ENCODE data around the gene RARB. TPM values are rescaled to one million over a fixed set of nuclear protein-coding genes. Genes with fewer than 3 reads are reported as not detected.

Gene RARB
- polyA plus RNA-seq, 1 donor (not counting 4 experiments of a cell fraction or from before 2014, with no cell fraction given) = 0.03 TPM

GRCh38 chr3:25380222-25380739 is 47.8 kb upstream of the RARB start:
- no peaks in the 10 kb centered on the region for H4K20me1 ChIP-seq (ENCODE audit: control insufficient read depth, extremely low read depth, insufficient read depth, low read length)
- TF ChIP-seq EZH2 (IDR thresholded peaks at IDR 0.05; ENCODE audit: low read length) (no peak), CTCF (optimal IDR thresholded peaks at IDR 0.05 in 1 of 3, IDR thresholded peaks at IDR 0.05 in 1 of 3, conservative IDR thresholded peaks at IDR 0.05 in 1 of 3; ENCODE audit: extremely low read depth in 1 of 3, insufficient read depth in 2 of 3, low read length in 3 of 3) (no peak)
- H3K27ac ChIP-seq (ENCODE audit: control insufficient read depth, insufficient read depth, low read length) = no peak overlapping the region
- no peaks in the 10 kb centered on the region for H3K79me2 ChIP-seq (ENCODE audit: control insufficient read depth, insufficient read depth, low read length)
- no peaks in the 10 kb centered on the region for H3K9me1 ChIP-seq (ENCODE audit: control insufficient read depth, extremely low read depth, insufficient read depth, low read length)
- H3K9ac ChIP-seq (ENCODE audit: control insufficient read depth, extremely low read depth, insufficient read depth, low read length) = no peak overlapping the region
- H3K4me2 ChIP-seq (ENCODE audit: control insufficient read depth, extremely low read depth, insufficient read depth, low read depth, low read length) = no peak overlapping the region
- H3K4me1 ChIP-seq (ENCODE audit: control insufficient read depth, extremely low read depth, insufficient read depth, low read length) = no peaks in the 10 kb centered on the region
- dilution Hi-C loops (cut with MboI; ENCODE audit: extremely low pct_ligation_motif_present, low sequenced_read_pairs) = no loop called here
- H3K9me3 ChIP-seq (ENCODE audit: control insufficient read depth, low read depth, low read length) = no peaks in the 10 kb centered on the region
- H3K4me3 ChIP-seq (ENCODE audit: control insufficient read depth in 2 of 3, extremely low read depth in 1 of 3, insufficient read depth in 2 of 3, low read depth in 1 of 3, low read length in 3 of 3) = no peak overlapping the region
- FAIRE-seq (no peak), DNase-seq (ENCODE audit: low read depth, low spot score) (no peak)
- no peaks in the 10 kb centered on the region for H3K36me3 ChIP-seq (ENCODE audit: control insufficient read depth in 2 of 2, extremely low read depth in 1 of 2, insufficient read depth in 2 of 2, low read length in 2 of 2)
- no peaks in the 10 kb centered on the region for H3K27me3 ChIP-seq (ENCODE audit: control insufficient read depth, extremely low read depth, insufficient read depth, low read length)
- H2AFZ ChIP-seq (ENCODE audit: control insufficient read depth, low read length) = no peak overlapping the region

GRCh38 chr3:25381083-25381482 is 47.0 kb upstream of the RARB start:
- H3K9me1 ChIP-seq (ENCODE audit: control insufficient read depth, extremely low read depth, insufficient read depth, low read length) = no peaks in the 10 kb centered on the region
- DNase-seq (ENCODE audit: low read depth, low spot score) = no peak
- no peaks in the 10 kb centered on the region for H3K36me3 ChIP-seq (ENCODE audit: control insufficient read depth in 2 of 2, extremely low read depth in 1 of 2, insufficient read depth in 2 of 2, low read length in 2 of 2)
- dilution Hi-C loops (cut with MboI; ENCODE audit: extremely low pct_ligation_motif_present, low sequenced_read_pairs) = no loop called here
- no peak overlapping the region for H3K9ac ChIP-seq (ENCODE audit: control insufficient read depth, extremely low read depth, insufficient read depth, low read length)
- FAIRE-seq = no peak
- no peaks in the 10 kb centered on the region for H3K4me1 ChIP-seq (ENCODE audit: control insufficient read depth, extremely low read depth, insufficient read depth, low read length)
- TF ChIP-seq CTCF (optimal IDR thresholded peaks at IDR 0.05 in 1 of 3, IDR thresholded peaks at IDR 0.05 in 1 of 3, conservative IDR thresholded peaks at IDR 0.05 in 1 of 3; ENCODE audit: extremely low read depth in 1 of 3, insufficient read depth in 2 of 3, low read length in 3 of 3) (no peak), EZH2 (IDR thresholded peaks at IDR 0.05; ENCODE audit: low read length) (no peak)
- H3K4me2 ChIP-seq (ENCODE audit: control insufficient read depth, extremely low read depth, insufficient read depth, low read depth, low read length) = no peak overlapping the region
- H3K27me3 ChIP-seq (ENCODE audit: control insufficient read depth, extremely low read depth, insufficient read depth, low read length) = no peaks in the 10 kb centered on the region
- H4K20me1 ChIP-seq (ENCODE audit: control insufficient read depth, extremely low read depth, insufficient read depth, low read length) = no peaks in the 10 kb centered on the region
- H3K4me3 ChIP-seq (ENCODE audit: control insufficient read depth in 2 of 3, extremely low read depth in 1 of 3, insufficient read depth in 2 of 3, low read depth in 1 of 3, low read length in 3 of 3) = no peak overlapping the region
- H3K27ac ChIP-seq (ENCODE audit: control insufficient read depth, insufficient read depth, low read length) = no peak overlapping the region
- H2AFZ ChIP-seq (ENCODE audit: control insufficient read depth, low read length) = no peak overlapping the region
- no peaks in the 10 kb centered on the region for H3K9me3 ChIP-seq (ENCODE audit: control insufficient read depth, low read depth, low read length)
- H3K79me2 ChIP-seq (ENCODE audit: control insufficient read depth, insufficient read depth, low read length) = no peaks in the 10 kb centered on the region
